Breast epithelium (tissue), 3 donors: ENCODE measurements around the gene ARHGDIB.

ENCODE experiments used
- POLR2A ChIP-seq: fragments of 450-650 bp; IDR thresholded peaks from one replicate; pipeline ENCODE4 v1.6.1; 2016; ENCODE audit warnings: antibody characterized with exemption, mild to moderate bottlenecking, moderate library complexity
- POLR2AphosphoS5 ChIP-seq, 3 donors: sonication (generic); formaldehyde crosslinking; IDR thresholded peaks; one replicate each; pipeline ENCODE4 v1.6.1; 2017; ENCODE audit warnings: antibody characterized with exemption in 3 of 3
- TF ChIP-seq, protein P1 (sequence below), 3 donors: fragments of 450-650 bp; IDR thresholded peaks; one replicate each; pipeline ENCODE4 v1.5.1; 2016 to 2017; ENCODE audit warnings: antibody characterized with exemption in 3 of 3, mild to moderate bottlenecking in 3 of 3, moderate library complexity in 3 of 3

DNA sequence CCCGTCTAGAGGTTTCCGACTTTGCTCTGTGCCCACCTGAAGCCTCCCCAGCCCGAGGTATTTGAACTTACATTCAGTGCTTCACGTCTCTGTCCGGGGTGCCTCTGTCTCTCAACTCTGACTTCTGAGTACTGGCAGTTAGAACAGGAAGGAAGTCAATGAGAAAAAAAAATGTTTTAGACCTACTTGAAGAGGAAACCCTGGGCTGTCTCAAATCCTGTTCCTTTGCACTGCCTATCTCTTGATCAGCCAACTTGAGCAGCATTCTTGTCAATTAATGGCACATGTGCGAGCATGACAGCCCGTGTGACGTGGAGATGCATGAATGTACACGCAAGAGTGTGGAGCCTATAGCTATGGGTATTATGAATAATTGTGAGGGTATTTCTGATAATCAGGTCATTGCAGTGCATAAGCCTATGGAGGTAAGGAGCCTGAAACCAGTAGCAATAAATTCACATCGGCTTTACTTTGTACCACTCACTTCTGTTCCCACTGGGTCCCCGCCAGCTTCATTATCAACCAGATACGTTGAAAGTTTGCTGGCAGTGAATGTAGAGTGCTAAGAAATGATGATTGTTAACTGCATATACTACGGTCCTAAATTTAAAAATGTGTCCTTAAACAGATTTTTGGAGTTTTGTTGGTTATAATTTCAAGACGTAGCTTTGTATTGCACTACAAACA is at the start of gene ARHGDIB:
- TF ChIP-seq POLR2A (no peak), POLR2AphosphoS5 (IDR thresholded peaks at IDR 0.05) (no peak)
- TF ChIP-seq, protein P1, sequence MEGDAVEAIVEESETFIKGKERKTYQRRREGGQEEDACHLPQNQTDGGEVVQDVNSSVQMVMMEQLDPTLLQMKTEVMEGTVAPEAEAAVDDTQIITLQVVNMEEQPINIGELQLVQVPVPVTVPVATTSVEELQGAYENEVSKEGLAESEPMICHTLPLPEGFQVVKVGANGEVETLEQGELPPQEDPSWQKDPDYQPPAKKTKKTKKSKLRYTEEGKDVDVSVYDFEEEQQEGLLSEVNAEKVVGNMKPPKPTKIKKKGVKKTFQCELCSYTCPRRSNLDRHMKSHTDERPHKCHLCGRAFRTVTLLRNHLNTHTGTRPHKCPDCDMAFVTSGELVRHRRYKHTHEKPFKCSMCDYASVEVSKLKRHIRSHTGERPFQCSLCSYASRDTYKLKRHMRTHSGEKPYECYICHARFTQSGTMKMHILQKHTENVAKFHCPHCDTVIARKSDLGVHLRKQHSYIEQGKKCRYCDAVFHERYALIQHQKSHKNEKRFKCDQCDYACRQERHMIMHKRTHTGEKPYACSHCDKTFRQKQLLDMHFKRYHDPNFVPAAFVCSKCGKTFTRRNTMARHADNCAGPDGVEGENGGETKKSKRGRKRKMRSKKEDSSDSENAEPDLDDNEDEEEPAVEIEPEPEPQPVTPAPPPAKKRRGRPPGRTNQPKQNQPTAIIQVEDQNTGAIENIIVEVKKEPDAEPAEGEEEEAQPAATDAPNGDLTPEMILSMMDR (IDR thresholded peaks at IDR 0.05): no peak
